ENCODE data around the gene TOB1.

The TOB1 gene

DNA sequence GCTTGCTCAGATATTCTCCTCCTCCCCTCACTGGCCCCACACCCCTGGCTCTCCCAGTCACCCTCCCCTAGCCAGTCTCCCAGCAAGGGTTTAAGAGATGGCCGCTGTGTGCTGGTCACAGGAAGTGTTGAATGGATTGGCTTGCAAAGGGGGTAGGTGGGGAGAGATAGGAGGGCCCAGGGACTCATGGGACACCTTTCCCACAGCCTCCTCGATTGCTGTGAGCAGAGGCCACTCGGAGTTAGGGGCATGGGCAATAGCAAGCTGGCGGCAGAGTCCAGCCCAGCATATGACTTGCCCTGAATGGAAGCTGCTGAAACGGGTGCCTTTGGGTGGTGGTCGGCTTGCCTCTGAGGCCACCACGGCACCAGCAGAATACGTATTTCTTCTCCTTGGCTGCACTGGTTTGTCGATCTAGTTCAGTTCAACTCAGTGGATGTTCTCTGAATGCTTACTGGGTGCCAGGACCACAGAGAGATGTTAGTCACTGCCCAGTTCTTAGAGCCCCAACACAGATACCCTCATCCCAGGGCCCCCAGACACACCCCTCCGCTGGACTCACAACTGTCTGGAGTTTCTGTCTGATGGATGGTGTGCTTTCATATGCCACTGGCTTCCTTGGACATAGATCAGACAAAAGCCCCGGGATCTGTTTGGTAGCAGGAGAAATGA lies 24.7 kb downstream of the TOB1 start:
- TF ChIP-seq, protein P1, sequence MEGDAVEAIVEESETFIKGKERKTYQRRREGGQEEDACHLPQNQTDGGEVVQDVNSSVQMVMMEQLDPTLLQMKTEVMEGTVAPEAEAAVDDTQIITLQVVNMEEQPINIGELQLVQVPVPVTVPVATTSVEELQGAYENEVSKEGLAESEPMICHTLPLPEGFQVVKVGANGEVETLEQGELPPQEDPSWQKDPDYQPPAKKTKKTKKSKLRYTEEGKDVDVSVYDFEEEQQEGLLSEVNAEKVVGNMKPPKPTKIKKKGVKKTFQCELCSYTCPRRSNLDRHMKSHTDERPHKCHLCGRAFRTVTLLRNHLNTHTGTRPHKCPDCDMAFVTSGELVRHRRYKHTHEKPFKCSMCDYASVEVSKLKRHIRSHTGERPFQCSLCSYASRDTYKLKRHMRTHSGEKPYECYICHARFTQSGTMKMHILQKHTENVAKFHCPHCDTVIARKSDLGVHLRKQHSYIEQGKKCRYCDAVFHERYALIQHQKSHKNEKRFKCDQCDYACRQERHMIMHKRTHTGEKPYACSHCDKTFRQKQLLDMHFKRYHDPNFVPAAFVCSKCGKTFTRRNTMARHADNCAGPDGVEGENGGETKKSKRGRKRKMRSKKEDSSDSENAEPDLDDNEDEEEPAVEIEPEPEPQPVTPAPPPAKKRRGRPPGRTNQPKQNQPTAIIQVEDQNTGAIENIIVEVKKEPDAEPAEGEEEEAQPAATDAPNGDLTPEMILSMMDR (IDR thresholded peaks at IDR 0.05; ENCODE audit: control insufficient read depth, extremely low read depth, insufficient read depth): no peak
- DNase-seq (ENCODE audit: low read depth): no peak
- H3K4me3 ChIP-seq (ENCODE audit: low read depth, low read length): no peak overlapping the region

DNA sequence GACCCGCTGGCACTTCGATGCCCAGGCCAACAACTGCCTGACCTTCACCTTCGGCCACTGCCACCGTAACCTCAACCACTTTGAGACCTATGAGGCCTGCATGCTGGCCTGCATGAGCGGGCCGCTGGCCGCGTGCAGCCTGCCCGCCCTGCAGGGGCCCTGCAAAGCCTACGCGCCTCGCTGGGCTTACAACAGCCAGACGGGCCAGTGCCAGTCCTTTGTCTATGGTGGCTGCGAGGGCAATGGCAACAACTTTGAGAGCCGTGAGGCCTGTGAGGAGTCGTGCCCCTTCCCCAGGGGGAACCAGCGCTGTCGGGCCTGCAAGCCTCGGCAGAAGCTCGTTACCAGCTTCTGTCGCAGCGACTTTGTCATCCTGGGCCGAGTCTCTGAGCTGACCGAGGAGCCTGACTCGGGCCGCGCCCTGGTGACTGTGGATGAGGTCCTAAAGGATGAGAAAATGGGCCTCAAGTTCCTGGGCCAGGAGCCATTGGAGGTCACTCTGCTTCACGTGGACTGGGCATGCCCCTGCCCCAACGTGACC lies 25.8 kb downstream of the TOB1 start:
- DNase-seq (ENCODE audit: low read depth): no peak
- TF ChIP-seq, protein P1 (IDR thresholded peaks at IDR 0.05; ENCODE audit: control insufficient read depth, extremely low read depth, insufficient read depth): no peak
- no peak overlapping the region for H3K4me3 ChIP-seq (ENCODE audit: low read depth, low read length)

DNA sequence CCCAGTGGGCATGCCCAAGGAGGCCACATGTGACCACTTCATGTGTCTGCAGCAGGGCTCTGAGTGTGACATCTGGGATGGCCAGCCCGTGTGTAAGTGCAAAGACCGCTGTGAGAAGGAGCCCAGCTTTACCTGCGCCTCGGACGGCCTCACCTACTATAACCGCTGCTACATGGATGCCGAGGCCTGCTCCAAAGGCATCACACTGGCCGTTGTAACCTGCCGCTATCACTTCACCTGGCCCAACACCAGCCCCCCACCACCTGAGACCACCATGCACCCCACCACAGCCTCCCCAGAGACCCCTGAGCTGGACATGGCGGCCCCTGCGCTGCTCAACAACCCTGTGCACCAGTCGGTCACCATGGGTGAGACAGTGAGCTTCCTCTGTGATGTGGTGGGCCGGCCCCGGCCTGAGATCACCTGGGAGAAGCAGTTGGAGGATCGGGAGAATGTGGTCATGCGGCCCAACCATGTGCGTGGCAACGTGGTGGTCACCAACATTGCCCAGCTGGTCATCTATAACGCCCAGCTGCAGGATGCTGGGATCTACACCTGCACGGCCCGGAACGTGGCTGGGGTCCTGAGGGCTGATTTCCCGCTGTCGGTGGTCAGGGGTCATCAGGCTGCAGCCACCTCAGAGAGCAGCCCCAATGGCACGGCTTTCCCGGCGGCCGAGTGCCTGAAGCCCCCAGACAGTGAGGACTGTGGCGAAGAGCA lies 26.4 kb downstream of the TOB1 start:
- DNase-seq (ENCODE audit: low read depth): no peak
- TF ChIP-seq, protein P1 (IDR thresholded peaks at IDR 0.05; ENCODE audit: control insufficient read depth, extremely low read depth, insufficient read depth): no peak
- H3K4me3 ChIP-seq (ENCODE audit: low read depth, low read length): no peak overlapping the region

DNA sequence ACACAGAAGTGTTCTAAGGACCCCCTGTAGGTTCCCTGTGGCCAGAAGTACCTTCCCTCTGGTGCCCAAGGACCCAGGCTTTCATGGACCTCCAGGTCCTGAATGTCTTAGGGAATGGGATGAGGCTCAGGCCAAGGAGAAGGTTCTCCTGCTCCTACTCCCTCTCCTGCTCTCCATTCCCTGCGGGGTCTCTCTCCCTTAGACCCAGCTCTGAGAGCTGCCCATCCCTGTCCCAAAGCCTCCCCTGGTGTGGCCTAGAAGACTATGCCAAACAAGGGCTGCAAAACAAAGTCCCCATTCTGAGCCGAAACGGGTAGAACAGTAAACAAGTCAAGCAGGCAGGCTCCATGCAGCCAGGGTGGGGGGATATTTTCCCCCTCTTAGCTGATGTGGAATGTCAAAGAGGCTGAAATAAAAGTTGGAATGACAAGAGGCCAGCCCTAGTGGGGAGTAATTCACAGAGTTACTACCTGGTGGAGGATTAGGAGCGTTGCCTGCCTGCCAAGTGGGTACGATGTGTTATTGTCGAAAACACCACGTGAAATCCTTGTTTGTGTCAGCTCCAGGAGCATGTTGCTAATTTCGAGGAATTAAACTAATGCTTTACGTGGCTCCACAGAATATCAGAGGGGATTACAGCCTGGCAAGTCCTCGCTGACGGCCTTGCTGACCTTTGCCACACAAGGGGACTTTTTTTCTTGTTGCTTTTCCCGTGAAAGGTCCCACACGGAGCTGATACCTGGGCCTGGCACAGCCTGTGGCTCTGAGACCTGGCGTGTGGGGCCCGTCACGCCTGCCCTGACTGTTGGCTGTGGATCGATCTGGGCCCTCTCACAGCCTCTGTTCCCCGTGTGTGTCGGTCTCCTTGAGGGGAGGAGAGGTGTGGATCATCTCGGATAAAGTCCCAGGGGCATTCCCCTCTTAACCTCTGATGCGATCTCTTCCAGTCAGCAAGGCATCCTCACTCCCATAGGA lies 27.9 kb downstream of the TOB1 start:
- DNase-seq (ENCODE audit: low read depth): no peak
- no peak overlapping the region for H3K4me3 ChIP-seq (ENCODE audit: low read depth, low read length)
- TF ChIP-seq, protein P1 (IDR thresholded peaks at IDR 0.05; ENCODE audit: control insufficient read depth, extremely low read depth, insufficient read depth): no peak

DNA sequence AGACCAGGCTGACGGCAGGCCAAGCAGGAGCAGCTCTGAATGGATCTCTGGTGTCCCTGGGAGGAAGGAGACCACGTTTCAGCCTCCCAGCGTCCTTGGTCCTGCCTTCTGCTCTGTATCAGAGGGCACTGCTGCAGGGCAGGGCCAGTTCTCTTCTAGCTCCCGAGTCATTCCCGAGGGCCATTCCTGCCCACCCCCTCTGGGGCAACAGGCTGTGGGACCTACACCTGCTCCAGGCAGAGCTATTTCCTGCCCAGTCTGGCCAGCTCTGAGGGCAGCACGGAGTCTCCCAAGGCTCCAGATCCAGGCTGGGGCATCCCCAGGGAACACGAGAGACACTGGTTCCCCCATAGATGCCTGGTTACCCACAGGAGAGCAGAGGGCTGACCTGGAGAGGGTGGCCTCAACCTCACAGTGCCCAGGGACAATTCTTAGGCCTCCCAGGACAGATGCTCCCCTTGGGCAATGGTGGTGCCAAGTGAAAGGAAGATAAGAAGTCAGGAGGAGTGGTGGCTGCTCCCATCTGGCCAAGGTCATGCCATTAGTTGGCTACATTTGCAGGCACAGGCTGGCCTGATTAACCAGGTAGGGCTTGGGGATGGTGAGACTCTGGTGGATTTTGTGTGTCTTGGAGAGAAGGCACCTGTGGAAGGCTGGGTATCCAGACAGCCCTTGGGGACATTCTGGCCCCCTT lies 28.7 kb downstream of the TOB1 start:
- no peak overlapping the region for H3K4me3 ChIP-seq (ENCODE audit: low read depth, low read length)
- TF ChIP-seq, protein P1 (IDR thresholded peaks at IDR 0.05; ENCODE audit: control insufficient read depth, extremely low read depth, insufficient read depth): no peak
- DNase-seq (ENCODE audit: low read depth): no peak

DNA sequence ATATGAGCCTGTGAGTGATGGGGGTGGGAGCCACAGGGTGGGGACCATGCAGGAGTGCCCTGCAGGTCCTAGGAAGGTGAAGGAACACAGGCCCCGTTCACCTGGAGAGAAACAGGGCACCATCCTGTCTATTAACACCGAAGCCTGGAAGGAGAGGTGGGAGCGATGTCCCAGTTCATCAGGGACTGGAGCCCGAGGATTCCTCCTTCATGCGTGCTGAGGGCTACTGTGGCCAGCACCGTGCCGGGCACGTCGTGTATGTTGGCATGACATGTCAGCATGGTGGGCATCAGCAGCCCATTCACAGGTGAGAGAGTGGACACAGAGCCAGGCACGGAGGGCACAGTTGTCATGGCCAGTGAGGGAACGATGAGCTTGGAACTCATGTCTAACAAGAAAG lies 29.3 kb downstream of the TOB1 start:
- H3K4me3 ChIP-seq (ENCODE audit: low read depth, low read length): no peak overlapping the region
- TF ChIP-seq, protein P1 (IDR thresholded peaks at IDR 0.05; ENCODE audit: control insufficient read depth, extremely low read depth, insufficient read depth): no peak
- DNase-seq (ENCODE audit: low read depth): no peak
